ENCODE data around the gene DHRS4L2.
"Not testable (repeated sequence)": the region's sequence is repeated elsewhere in the genome, so short reads cannot be mapped to it uniquely, and the experiment has no call there.

DNA sequence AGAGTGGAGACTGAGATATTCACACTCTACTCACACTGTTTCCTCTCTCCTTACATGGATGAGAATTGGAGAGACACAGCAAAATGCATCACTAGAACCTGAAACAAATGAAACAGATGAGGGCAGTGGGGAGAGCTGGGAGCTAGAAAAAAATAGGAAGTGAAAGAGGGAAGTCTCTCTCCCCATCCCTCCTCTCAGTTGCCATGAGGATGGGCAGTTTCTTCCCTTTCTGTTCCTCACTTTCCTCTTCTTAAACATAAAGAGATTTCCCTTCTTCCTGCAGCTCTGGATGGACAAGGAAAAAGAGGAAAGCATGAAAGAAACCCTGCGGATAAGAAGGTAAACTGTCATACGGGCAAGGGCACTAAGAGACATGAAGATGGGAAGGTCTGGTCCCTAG lies 60.3 kb downstream of the DHRS4L2 start:
- TF ChIP-seq, protein P1, sequence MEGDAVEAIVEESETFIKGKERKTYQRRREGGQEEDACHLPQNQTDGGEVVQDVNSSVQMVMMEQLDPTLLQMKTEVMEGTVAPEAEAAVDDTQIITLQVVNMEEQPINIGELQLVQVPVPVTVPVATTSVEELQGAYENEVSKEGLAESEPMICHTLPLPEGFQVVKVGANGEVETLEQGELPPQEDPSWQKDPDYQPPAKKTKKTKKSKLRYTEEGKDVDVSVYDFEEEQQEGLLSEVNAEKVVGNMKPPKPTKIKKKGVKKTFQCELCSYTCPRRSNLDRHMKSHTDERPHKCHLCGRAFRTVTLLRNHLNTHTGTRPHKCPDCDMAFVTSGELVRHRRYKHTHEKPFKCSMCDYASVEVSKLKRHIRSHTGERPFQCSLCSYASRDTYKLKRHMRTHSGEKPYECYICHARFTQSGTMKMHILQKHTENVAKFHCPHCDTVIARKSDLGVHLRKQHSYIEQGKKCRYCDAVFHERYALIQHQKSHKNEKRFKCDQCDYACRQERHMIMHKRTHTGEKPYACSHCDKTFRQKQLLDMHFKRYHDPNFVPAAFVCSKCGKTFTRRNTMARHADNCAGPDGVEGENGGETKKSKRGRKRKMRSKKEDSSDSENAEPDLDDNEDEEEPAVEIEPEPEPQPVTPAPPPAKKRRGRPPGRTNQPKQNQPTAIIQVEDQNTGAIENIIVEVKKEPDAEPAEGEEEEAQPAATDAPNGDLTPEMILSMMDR (IDR thresholded peaks at IDR 0.05; ENCODE audit: poor library complexity), result not testable (repeated sequence)
- not testable (repeated sequence) for TF ChIP-seq EZH2 (IDR thresholded peaks at IDR 0.05; ENCODE audit: borderline replicate concordance)

Measured in hepatocyte (in vitro differentiated cells).